ENCODE data around the gene ALDOC.

ALDOC gene

DNA sequence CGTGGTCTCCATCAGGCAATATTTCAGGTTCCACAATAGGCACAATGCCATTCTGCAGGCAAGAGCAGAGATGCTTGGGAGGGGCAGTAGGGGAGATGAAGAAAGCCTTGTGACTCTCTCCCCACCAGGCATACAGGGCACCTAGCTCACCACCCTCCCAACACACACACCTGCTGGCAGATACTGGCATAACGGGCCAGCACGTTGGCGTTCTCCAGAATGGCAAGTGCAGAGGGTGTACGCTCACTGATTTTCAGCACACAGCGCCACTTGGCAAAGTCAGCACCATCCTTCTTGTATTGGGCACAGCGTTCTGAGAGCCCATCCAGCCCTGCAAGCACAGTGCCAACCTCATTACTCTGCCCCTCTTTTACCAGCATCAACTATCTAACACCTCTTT, 2.2 kb downstream of the ALDOC start:
- TF ChIP-seq, protein P1, sequence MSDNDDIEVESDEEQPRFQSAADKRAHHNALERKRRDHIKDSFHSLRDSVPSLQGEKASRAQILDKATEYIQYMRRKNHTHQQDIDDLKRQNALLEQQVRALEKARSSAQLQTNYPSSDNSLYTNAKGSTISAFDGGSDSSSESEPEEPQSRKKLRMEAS (IDR thresholded peaks at IDR 0.05) = no peak
- TF ChIP-seq NFIC (IDR thresholded peaks at IDR 0.05) (no peak), TAF1 (IDR thresholded peaks at IDR 0.05; ENCODE audit: low read depth) (no peak), RAD21 (IDR thresholded peaks at IDR 0.05; ENCODE audit: low read depth) (no peak), YY1 (IDR thresholded peaks at IDR 0.05; ENCODE audit: low read depth) (no peak), CEBPB (IDR thresholded peaks at IDR 0.05) (no peak), TEAD4 (IDR thresholded peaks at IDR 0.05) (no peak), ZBTB7A (IDR thresholded peaks at IDR 0.05; ENCODE audit: low read depth) (no peak), CREB1 (IDR thresholded peaks at IDR 0.05; ENCODE audit: low read depth) (no peak), EP300 (IDR thresholded peaks at IDR 0.05; ENCODE audit: borderline replicate concordance) (no peak), EGR1 (IDR thresholded peaks at IDR 0.05) (no peak), TCF12 (IDR thresholded peaks at IDR 0.05; ENCODE audit: low read depth) (no peak), FOXM1 (IDR thresholded peaks at IDR 0.05; ENCODE audit: borderline replicate concordance, low read depth) (no peak)
- TF ChIP-seq, protein P2, sequence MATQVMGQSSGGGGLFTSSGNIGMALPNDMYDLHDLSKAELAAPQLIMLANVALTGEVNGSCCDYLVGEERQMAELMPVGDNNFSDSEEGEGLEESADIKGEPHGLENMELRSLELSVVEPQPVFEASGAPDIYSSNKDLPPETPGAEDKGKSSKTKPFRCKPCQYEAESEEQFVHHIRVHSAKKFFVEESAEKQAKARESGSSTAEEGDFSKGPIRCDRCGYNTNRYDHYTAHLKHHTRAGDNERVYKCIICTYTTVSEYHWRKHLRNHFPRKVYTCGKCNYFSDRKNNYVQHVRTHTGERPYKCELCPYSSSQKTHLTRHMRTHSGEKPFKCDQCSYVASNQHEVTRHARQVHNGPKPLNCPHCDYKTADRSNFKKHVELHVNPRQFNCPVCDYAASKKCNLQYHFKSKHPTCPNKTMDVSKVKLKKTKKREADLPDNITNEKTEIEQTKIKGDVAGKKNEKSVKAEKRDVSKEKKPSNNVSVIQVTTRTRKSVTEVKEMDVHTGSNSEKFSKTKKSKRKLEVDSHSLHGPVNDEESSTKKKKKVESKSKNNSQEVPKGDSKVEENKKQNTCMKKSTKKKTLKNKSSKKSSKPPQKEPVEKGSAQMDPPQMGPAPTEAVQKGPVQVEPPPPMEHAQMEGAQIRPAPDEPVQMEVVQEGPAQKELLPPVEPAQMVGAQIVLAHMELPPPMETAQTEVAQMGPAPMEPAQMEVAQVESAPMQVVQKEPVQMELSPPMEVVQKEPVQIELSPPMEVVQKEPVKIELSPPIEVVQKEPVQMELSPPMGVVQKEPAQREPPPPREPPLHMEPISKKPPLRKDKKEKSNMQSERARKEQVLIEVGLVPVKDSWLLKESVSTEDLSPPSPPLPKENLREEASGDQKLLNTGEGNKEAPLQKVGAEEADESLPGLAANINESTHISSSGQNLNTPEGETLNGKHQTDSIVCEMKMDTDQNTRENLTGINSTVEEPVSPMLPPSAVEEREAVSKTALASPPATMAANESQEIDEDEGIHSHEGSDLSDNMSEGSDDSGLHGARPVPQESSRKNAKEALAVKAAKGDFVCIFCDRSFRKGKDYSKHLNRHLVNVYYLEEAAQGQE (IDR thresholded peaks at IDR 0.05; ENCODE audit: low read depth) = no peak
- TF ChIP-seq, protein P3, sequence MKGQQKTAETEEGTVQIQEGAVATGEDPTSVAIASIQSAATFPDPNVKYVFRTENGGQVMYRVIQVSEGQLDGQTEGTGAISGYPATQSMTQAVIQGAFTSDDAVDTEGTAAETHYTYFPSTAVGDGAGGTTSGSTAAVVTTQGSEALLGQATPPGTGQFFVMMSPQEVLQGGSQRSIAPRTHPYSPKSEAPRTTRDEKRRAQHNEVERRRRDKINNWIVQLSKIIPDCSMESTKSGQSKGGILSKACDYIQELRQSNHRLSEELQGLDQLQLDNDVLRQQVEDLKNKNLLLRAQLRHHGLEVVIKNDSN (IDR thresholded peaks at IDR 0.05) = no peak

DNA sequence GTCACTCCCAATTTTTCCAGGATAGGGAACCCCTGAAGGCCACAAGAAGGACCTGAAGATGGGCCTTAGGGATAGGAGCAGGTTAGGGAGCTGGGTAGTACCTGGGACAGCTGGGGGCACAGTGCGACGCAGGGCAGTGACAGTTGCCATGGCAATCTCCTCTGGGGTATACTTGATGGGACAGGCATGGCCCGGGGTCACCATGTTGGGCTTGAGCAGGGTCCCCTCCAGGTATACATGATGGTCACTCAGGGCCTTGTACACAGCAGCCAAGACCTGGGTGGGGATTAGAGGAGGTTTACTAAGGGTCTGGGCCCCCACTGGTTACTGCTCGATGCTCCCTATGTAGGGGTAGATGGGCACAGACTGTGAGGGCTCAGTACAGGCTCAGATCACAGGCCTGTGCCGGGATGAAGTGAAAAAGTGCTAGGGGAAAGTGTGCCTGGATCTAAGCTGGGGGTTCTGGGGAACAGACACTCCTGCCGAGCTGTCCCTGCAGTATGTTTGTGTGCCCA, 2.7 kb downstream of the ALDOC start:
- TF ChIP-seq RAD21 (IDR thresholded peaks at IDR 0.05; ENCODE audit: low read depth) (no peak), TAF1 (IDR thresholded peaks at IDR 0.05; ENCODE audit: low read depth) (no peak), CREB1 (IDR thresholded peaks at IDR 0.05; ENCODE audit: low read depth) (no peak)

DNA sequence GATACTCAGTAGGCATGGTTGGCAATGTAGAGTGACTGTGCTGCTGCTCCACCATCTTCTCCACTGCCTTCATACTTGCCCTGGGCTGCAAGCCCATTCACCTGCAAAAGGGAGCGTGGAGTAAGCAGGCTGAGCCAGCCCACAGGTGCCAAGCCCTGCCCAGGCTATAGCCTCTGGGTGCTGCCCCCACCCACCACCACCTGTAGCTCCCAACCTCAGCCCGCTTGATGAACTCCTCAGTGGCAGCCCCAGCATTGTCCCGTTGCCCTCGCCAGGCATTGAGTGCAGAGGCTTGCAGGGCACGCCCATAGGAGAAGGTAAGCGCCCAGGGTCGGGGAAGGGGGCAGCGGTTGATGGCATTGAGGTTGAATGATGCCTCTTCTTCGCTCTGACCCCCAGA, 3.2 kb downstream of the ALDOC start:
- TF ChIP-seq CEBPB (IDR thresholded peaks at IDR 0.05) (no peak), EP300 (IDR thresholded peaks at IDR 0.05; ENCODE audit: borderline replicate concordance) (no peak), TAF1 (IDR thresholded peaks at IDR 0.05; ENCODE audit: low read depth) (no peak), CREB1 (IDR thresholded peaks at IDR 0.05; ENCODE audit: low read depth) (no peak), NFIC (IDR thresholded peaks at IDR 0.05) (no peak), RAD21 (IDR thresholded peaks at IDR 0.05; ENCODE audit: low read depth) (no peak), ZBTB7A (IDR thresholded peaks at IDR 0.05; ENCODE audit: low read depth) (no peak), TCF12 (IDR thresholded peaks at IDR 0.05; ENCODE audit: low read depth) (no peak)
- TF ChIP-seq, protein P1 (IDR thresholded peaks at IDR 0.05) = no peak
- TF ChIP-seq, protein P2 (IDR thresholded peaks at IDR 0.05; ENCODE audit: low read depth) = no peak
- TF ChIP-seq, protein P3 (IDR thresholded peaks at IDR 0.05) = no peak

DNA sequence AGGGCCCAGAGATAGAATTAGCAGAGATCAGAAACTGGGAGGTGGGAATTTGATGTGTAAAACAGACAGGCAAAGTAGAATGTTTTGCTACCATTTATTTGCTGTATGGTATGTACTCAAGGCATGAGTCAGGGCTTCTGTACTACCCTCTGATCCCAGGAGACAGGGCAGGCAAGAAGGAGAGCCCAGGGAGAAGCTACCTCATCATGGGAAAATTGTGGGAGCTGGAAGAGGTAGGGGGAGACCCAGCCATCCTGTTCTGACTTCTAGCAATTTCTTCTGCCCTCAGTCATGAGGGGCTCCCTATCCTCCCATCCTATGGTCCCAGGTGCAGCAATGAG, 3.7 kb downstream of the ALDOC start:
- no peak for TF ChIP-seq TEAD4 (IDR thresholded peaks at IDR 0.05)
- TF ChIP-seq, protein P2 (IDR thresholded peaks at IDR 0.05; ENCODE audit: low read depth) = no peak
- no peak for TF ChIP-seq TAF1 (IDR thresholded peaks at IDR 0.05; ENCODE audit: low read depth)
- TF ChIP-seq EGR1 (IDR thresholded peaks at IDR 0.05) = no peak
- no peak for TF ChIP-seq NFIC (IDR thresholded peaks at IDR 0.05)
- TF ChIP-seq YY1 (IDR thresholded peaks at IDR 0.05; ENCODE audit: low read depth) = no peak
- TF ChIP-seq RAD21 (IDR thresholded peaks at IDR 0.05; ENCODE audit: low read depth) = no peak
- TF ChIP-seq, protein P1 (IDR thresholded peaks at IDR 0.05) = no peak
- no peak for TF ChIP-seq TCF12 (IDR thresholded peaks at IDR 0.05; ENCODE audit: low read depth)
- TF ChIP-seq EP300 (IDR thresholded peaks at IDR 0.05; ENCODE audit: borderline replicate concordance) = no peak
- TF ChIP-seq, protein P3 (IDR thresholded peaks at IDR 0.05) = no peak
- TF ChIP-seq CEBPB (IDR thresholded peaks at IDR 0.05) = no peak
- TF ChIP-seq ZBTB7A (IDR thresholded peaks at IDR 0.05; ENCODE audit: low read depth) = no peak
- no peak for TF ChIP-seq CREB1 (IDR thresholded peaks at IDR 0.05; ENCODE audit: low read depth)
- no peak for TF ChIP-seq FOXM1 (IDR thresholded peaks at IDR 0.05; ENCODE audit: borderline replicate concordance, low read depth)
